Breast epithelium (tissue), 4 donors: ENCODE measurements around the gene GATB. TPM values are rescaled to one million over a fixed set of nuclear protein-coding genes. Genes with fewer than 3 reads are reported as not detected.

Source experiments
- DNase-seq, 2 donors: peaks; one replicate each; pipeline ENCODE4 v3.0.0-alpha.2; 2019; ENCODE audit warnings: low spot score in 2 of 2
- H3K27ac ChIP-seq, 2 donors: fragments of 200-600 bp; sonication (generic) in 1 of 2; one replicate each; pipeline ENCODE4 v1.5.1; 2016 to 2019; ENCODE audit warnings: mild to moderate bottlenecking in 1 of 2
- H3K27me3 ChIP-seq, 2 donors: fragments of 200-600 bp; sonication (generic) in 1 of 2; one replicate each; pipeline versions ENCODE4 v1.5.1 to v1.6.0; 2017 to 2019; ENCODE audit warnings: control low read depth in 1 of 2, mild to moderate bottlenecking in 1 of 2
- H3K36me3 ChIP-seq: fragments of 200-600 bp; one replicate; pipeline ENCODE4 v1.5.1; 2019
- H3K4me1 ChIP-seq, 2 donors: fragments of 200-600 bp; sonication (generic); one replicate each; pipeline ENCODE4 v1.5.1; 2016 to 2019; ENCODE audit warnings: control low read depth in 1 of 2
- H3K4me3 ChIP-seq, 3 donors: fragments of 200-600 bp; sonication (generic); 1 replicate in 2 of 3; 2 replicates in 1 of 3; pipeline ENCODE4 v1.5.1; 2016 to 2019; ENCODE audit warnings: mild to moderate bottlenecking in 3 of 3, moderate library complexity in 2 of 3
- H3K9me3 ChIP-seq, 2 donors: fragments of 200-600 bp; sonication (generic) in 1 of 2; one replicate each; pipeline ENCODE4 v1.5.1; 2016 to 2019; ENCODE audit warnings: control low read depth in 1 of 2
- POLR2A ChIP-seq: fragments of 450-650 bp; IDR thresholded peaks from one replicate; pipeline ENCODE4 v1.6.1; 2016; ENCODE audit warnings: antibody characterized with exemption, mild to moderate bottlenecking, moderate library complexity
- POLR2AphosphoS5 ChIP-seq, 3 donors: sonication (generic); formaldehyde crosslinking; IDR thresholded peaks; one replicate each; pipeline ENCODE4 v1.6.1; 2017; ENCODE audit warnings: antibody characterized with exemption in 3 of 3
- intact Hi-C: fragments of 100-400 bp; cut with DNase I; formaldehyde crosslinking; loops from one replicate; pipeline ENCODE4 v1.15.1; 2023; ENCODE audit warnings: low total_unique reads
- total RNA-seq, 3 donors: library from RNA; depleted of rRNA; stranded (reverse); fragments of >200 nt; gene quantifications; one replicate each; pipeline ENCODE4 v1.1.0, GENCODE V29; 2016
- TF ChIP-seq, protein P1 (sequence below), 3 donors: fragments of 450-650 bp; IDR thresholded peaks; one replicate each; pipeline ENCODE4 v1.5.1; 2016 to 2017; ENCODE audit warnings: antibody characterized with exemption in 3 of 3, mild to moderate bottlenecking in 3 of 3, moderate library complexity in 3 of 3

Gene GATB
- total RNA-seq, 3 donors from 2014 or later: 12.8 to 26.6 (median 20.6) TPM

DNA sequence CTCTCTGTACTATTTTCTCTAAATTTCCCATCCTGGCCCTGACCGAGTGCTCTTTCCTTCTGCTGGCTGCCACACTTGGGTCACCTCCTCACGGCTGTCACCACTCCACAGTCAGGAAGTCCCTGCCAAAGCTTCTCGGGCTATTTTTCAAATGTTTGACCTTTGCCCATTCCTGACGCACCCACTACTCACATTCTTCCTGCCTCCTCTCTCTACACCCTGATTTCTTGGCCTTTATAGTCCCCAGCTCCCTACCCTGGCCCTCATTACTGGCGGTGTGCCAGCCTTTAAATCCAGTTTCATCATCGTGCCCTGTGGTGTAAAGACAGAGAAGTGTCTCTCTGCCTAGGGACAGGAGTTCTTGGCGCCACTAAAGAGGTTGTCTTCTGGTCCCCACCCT lies 46.4 kb upstream of the GATB start:
- Histone ChIP-seq H3K27ac (no peak overlapping the region), H3K36me3 (no peaks in the 10 kb centered on the region), H3K9me3 (no peaks in the 10 kb centered on the region), H3K27me3 (no peaks in the 10 kb centered on the region), H3K4me3 (no peak overlapping the region), H3K4me1 (no peaks in the 10 kb centered on the region)
- intact Hi-C loops: no loop called here
- DNase-seq: no peak
- TF ChIP-seq, protein P1, sequence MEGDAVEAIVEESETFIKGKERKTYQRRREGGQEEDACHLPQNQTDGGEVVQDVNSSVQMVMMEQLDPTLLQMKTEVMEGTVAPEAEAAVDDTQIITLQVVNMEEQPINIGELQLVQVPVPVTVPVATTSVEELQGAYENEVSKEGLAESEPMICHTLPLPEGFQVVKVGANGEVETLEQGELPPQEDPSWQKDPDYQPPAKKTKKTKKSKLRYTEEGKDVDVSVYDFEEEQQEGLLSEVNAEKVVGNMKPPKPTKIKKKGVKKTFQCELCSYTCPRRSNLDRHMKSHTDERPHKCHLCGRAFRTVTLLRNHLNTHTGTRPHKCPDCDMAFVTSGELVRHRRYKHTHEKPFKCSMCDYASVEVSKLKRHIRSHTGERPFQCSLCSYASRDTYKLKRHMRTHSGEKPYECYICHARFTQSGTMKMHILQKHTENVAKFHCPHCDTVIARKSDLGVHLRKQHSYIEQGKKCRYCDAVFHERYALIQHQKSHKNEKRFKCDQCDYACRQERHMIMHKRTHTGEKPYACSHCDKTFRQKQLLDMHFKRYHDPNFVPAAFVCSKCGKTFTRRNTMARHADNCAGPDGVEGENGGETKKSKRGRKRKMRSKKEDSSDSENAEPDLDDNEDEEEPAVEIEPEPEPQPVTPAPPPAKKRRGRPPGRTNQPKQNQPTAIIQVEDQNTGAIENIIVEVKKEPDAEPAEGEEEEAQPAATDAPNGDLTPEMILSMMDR (IDR thresholded peaks at IDR 0.05): no peak
- TF ChIP-seq POLR2AphosphoS5 (IDR thresholded peaks at IDR 0.05) (no peak), POLR2A (no peak)

DNA sequence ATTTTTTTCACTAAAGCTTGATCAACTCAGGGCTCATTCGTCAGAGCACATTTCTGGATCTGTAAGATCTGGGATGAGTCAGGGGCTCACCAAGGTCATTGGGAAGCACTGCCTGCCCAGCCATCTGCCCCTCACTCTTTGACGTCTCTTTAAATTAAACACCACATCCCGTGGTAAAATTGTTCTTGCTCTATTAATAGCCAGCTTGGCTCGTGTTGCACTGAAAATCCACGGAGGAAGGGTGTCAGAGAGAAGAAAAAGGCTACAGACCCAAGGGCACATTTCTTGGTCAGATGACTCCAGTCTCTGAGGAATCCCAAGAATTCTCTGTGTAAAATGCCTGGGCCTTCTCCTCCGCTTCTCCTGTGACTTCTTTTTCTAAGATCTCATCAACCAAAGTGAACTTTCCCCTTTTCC lies 45.7 kb upstream of the GATB start:
- DNase-seq: no peak
- H3K4me3 ChIP-seq: no peak overlapping the region
- H3K27ac ChIP-seq: no peak overlapping the region
- intact Hi-C loops: no loop called here
- no peaks in the 10 kb centered on the region for H3K9me3 ChIP-seq
- no peaks in the 10 kb centered on the region for H3K4me1 ChIP-seq
- H3K27me3 ChIP-seq: no peaks in the 10 kb centered on the region
- TF ChIP-seq, protein P1 (IDR thresholded peaks at IDR 0.05): no peak
- no peaks in the 10 kb centered on the region for H3K36me3 ChIP-seq

DNA sequence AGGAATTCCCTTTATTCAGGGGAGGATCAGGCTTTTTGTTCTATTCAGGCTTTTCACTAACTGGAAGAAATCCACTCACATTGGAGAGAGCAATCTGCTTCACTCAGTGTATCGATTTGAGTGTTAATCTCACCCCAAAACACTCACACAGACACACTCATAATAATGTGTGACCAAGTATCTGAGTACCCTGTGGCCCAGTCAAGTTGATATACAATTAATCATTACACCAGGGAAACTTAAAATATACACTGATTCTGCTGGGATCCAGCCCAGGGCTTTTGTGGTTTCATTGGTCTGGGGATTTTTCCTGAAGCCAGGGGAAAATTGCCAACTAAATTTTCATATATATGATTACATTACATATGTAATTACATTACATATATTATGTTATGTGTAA lies 44.0 kb upstream of the GATB start:
- H3K36me3 ChIP-seq: no peaks in the 10 kb centered on the region
- no peak for TF ChIP-seq POLR2A
- TF ChIP-seq, protein P1 (IDR thresholded peaks at IDR 0.05): no peak
- TF ChIP-seq POLR2AphosphoS5 (IDR thresholded peaks at IDR 0.05): no peak
- H3K4me1 ChIP-seq: no peaks in the 10 kb centered on the region
- H3K27ac ChIP-seq: no peak overlapping the region
- H3K4me3 ChIP-seq: no peak overlapping the region
- H3K9me3 ChIP-seq: no peaks in the 10 kb centered on the region
- intact Hi-C loops: no loop called here
- no peak for DNase-seq
- H3K27me3 ChIP-seq: no peaks in the 10 kb centered on the region

DNA sequence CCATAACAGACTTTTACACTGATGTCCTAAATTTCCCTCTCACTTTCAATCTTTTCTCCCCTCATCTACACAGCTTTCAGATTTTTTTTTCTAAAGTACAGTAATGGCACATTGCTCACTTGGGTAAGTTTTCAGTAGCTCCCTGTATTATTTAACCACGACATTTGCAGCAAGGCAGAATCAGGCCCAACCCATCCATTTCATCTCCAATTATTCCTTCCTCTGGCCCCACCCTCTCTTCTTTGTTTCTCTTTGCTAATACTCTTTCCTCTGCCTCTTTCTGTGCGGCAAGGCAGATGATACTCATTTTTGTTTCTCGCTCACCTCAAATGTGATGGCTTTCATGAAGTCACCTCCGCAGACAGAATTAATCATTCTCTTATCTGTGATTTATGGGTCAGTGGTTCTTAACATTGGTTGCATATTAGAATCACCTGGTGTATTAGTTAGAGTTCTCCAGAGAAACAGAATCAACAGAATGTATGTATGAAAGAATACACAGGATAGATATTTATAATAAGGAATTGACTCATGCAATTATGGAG lies 43.4 kb upstream of the GATB start:
- no peak overlapping the region for H3K4me3 ChIP-seq

DNA sequence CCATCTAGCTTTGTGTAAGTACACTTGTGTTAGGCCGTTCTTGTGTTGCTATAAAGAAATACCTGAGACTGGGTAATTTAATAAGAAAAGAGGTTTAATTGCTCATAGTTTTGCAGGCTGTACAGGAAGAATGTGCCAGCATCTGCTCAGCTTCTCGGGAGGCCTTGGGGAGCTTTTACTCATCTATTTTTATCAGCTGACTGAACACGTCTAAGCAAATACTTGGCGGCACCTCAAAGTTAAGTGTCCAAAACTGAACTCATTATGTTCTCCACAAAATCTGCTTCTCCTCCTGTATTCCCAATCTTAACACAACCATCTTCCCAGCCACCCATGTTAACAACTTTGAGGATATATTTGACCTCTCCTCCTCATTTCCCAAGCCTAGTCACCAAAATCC lies 42.4 kb upstream of the GATB start:
- Histone ChIP-seq H3K4me3 (no peak overlapping the region), H3K27me3 (no peaks in the 10 kb centered on the region), H3K9me3 (no peaks in the 10 kb centered on the region), H3K4me1 (no peaks in the 10 kb centered on the region), H3K36me3 (no peaks in the 10 kb centered on the region), H3K27ac (no peak overlapping the region)
- TF ChIP-seq, protein P1 (IDR thresholded peaks at IDR 0.05): no peak
- TF ChIP-seq POLR2A (no peak), POLR2AphosphoS5 (IDR thresholded peaks at IDR 0.05) (no peak)
- DNase-seq: no peak
- intact Hi-C loops: no loop called here

More for the DNA sequence above, 43.4 kb upstream of the GATB start:
- intact Hi-C loops: no loop called here
- Histone ChIP-seq H3K36me3 (no peaks in the 10 kb centered on the region), H3K27me3 (no peaks in the 10 kb centered on the region), H3K4me1 (no peaks in the 10 kb centered on the region), H3K27ac (no peak overlapping the region), H3K9me3 (no peaks in the 10 kb centered on the region)
- TF ChIP-seq, protein P1 (IDR thresholded peaks at IDR 0.05): no peak
- no peak for TF ChIP-seq POLR2A
- TF ChIP-seq POLR2AphosphoS5 (IDR thresholded peaks at IDR 0.05): no peak
- no peak for DNase-seq
